H1 (cell line): Measurements from ENCODE around the gene OR12D1. TPM values are rescaled to one million over a fixed set of nuclear protein-coding genes. Genes with fewer than 3 reads are reported as not detected.

Source experiments
- CTCF ChIA-PET: fragments of 300-600 bp; sonication (Branson Sonifier 250); formaldehyde crosslinking; loops from one replicate; lab custom pipeline; 2021; ENCODE audit not compliant: partially characterized antibody; lab: Charles Lee
- POLR2A ChIA-PET: fragments of 300-600 bp; sonication (Branson Sonifier 250); formaldehyde crosslinking; loops from one replicate; lab custom pipeline; 2021; ENCODE audit warnings: inconsistent platforms; ENCODE audit not compliant: partially characterized antibody; lab: Charles Lee
- DNase-seq, 2 experiments: peaks; one replicate each; pipeline versions ENCODE4 v3.0.0 to v3.0.0-alpha.2; 2010 to 2022; ENCODE audit warnings: low spot score in 2 of 2, low read depth in 1 of 2, mixed read lengths in 1 of 2
- FAIRE-seq: peaks from 2 replicates; lab custom pipeline; 2011; peaks lifted over from hg19 to GRCh38; lab: Jason Lieb, UNC
- H2AFZ ChIP-seq: 2 replicates; pipeline ENCODE4 v1.8.1; 2012; ENCODE audit warnings: low read length, inconsistent platforms
- H2AK5ac ChIP-seq: 2 replicates; pipeline ENCODE4 v1.6.1; 2013; ENCODE audit warnings: low read depth, low read length
- H2BK120ac ChIP-seq: replicated peaks from 2 replicates; pipeline ENCODE3; 2013; ENCODE audit warnings: low read depth, low read length, inconsistent platforms
- H2BK12ac ChIP-seq: 2 replicates; pipeline ENCODE4 v1.6.1; 2013; ENCODE audit warnings: low read depth, low read length
- H2BK15ac ChIP-seq: 2 replicates; pipeline ENCODE4 v1.6.1; 2013; ENCODE audit warnings: low read length
- H2BK20ac ChIP-seq: 2 replicates; pipeline ENCODE4 v1.6.1; 2013; ENCODE audit warnings: low read length
- H2BK5ac ChIP-seq: 2 replicates; pipeline ENCODE4 v1.6.1; 2013; ENCODE audit warnings: low read depth, low read length
- H3K14ac ChIP-seq: 2 replicates; pipeline ENCODE4 v1.6.1; 2013; ENCODE audit warnings: inconsistent platforms; ENCODE audit not compliant: insufficient read length
- H3K18ac ChIP-seq: 2 replicates; pipeline ENCODE4 v1.6.1; 2013; ENCODE audit warnings: low read length; ENCODE audit errors: extremely low read depth
- H3K23ac ChIP-seq: 2 replicates; pipeline ENCODE4 v1.6.1; 2013; ENCODE audit warnings: inconsistent platforms; ENCODE audit not compliant: insufficient read length
- H3K23me2 ChIP-seq: 2 replicates; pipeline ENCODE4 v1.6.1; 2013; ENCODE audit warnings: low read depth, low read length
- H3K27ac ChIP-seq: 2 replicates; pipeline ENCODE4 v1.6.1; 2011; ENCODE audit warnings: low read depth, low read length, inconsistent platforms
- H3K27me3 ChIP-seq, 4 experiments: replicated peaks in 1 of 4; 1 replicate in 1 of 4; 2 replicates in 3 of 4; pipeline versions ENCODE4 v1.6.1 to v1.8.1; 2011 to 2013; ENCODE audit warnings: low read length in 3 of 4, mild to moderate bottlenecking in 3 of 4, inconsistent platforms in 2 of 4, mixed read lengths in 2 of 4, moderate library complexity in 1 of 4; ENCODE audit not compliant: control insufficient read depth in 3 of 4, insufficient read depth in 3 of 4; ENCODE audit errors: extremely low read depth in 1 of 4
- H3K36me3 ChIP-seq, 4 experiments: 2 replicates each; pipeline versions ENCODE4 v1.6.1 to v1.8.1; 2011 to 2013; ENCODE audit warnings: mild to moderate bottlenecking in 4 of 4, low read length in 3 of 4, moderate library complexity in 2 of 4, control low read depth in 1 of 4, inconsistent platforms in 1 of 4; ENCODE audit not compliant: insufficient read depth in 4 of 4, control insufficient read depth in 2 of 4
- H3K4ac ChIP-seq: replicated peaks from 2 replicates; pipeline ENCODE3; 2013; ENCODE audit warnings: low read length, low read depth, mixed read lengths, inconsistent platforms; ENCODE audit not compliant: insufficient read length
- H3K4me1 ChIP-seq, 4 experiments: replicated peaks in 1 of 4; 1 replicate in 1 of 4; 2 replicates in 3 of 4; pipeline versions ENCODE4 v1.6.1 to v1.8.1; 2011 to 2013; ENCODE audit warnings: low read length in 3 of 4, inconsistent platforms in 2 of 4, mixed read lengths in 1 of 4; ENCODE audit not compliant: insufficient read depth in 4 of 4, control insufficient read depth in 3 of 4
- H3K4me2 ChIP-seq, 2 experiments: 2 replicates each; pipeline versions ENCODE4 v1.6.1 to v1.8.1; 2011 to 2013; ENCODE audit warnings: low read depth in 2 of 2, low read length in 2 of 2, control low read depth in 1 of 2, inconsistent platforms in 1 of 2, mild to moderate bottlenecking in 1 of 2; ENCODE audit not compliant: insufficient read depth in 1 of 2
- H3K4me3 ChIP-seq, 4 experiments: fragments of 200-600, 300-600 bp in 1 of 4; sonication (generic), shearing (Covaris generic), sonication (Bioruptor Twin) in 1 of 4; 2 replicates each; pipeline versions ENCODE4 v1.5.1 to v1.8.1; 2011 to 2016; ENCODE audit warnings: low read length in 4 of 4, low read depth in 3 of 4, control low read depth in 2 of 4, inconsistent platforms in 2 of 4, mild to moderate bottlenecking in 2 of 4, mixed read lengths in 1 of 4, moderate library complexity in 1 of 4; ENCODE audit not compliant: insufficient read depth in 2 of 4; ENCODE audit errors: extremely low read depth in 1 of 4
- H3K56ac ChIP-seq: replicated peaks from 2 replicates; pipeline ENCODE3; 2013; ENCODE audit warnings: low read depth, mild to moderate bottlenecking, mixed read lengths, low read length, inconsistent platforms; ENCODE audit not compliant: insufficient read length
- H3K79me1 ChIP-seq: 2 replicates; pipeline ENCODE4 v1.6.1; 2013; ENCODE audit warnings: low read depth, low read length, control low read depth
- H3K79me2 ChIP-seq, 2 experiments: 2 replicates each; pipeline versions ENCODE4 v1.6.1 to v1.8.1; 2012 to 2013; ENCODE audit warnings: low read length in 2 of 2, mild to moderate bottlenecking in 2 of 2, inconsistent platforms in 1 of 2; ENCODE audit not compliant: insufficient read depth in 2 of 2, control insufficient read depth in 1 of 2
- H3K9ac ChIP-seq, 4 experiments: replicated peaks in 1 of 4; 1 replicate in 1 of 4; 2 replicates in 3 of 4; pipeline versions ENCODE4 v1.6.1 to v1.8.1; 2011 to 2013; ENCODE audit warnings: low read depth in 3 of 4, low read length in 3 of 4, control low read depth in 2 of 4, mild to moderate bottlenecking in 2 of 4, moderate library complexity in 2 of 4, inconsistent platforms in 1 of 4; ENCODE audit errors: extremely low read depth in 1 of 4
- H3K9me3 ChIP-seq, 2 experiments: 2 replicates each; pipeline versions ENCODE4 v1.6.1 to v1.8.1; 2012 to 2013; ENCODE audit warnings: mild to moderate bottlenecking in 2 of 2, moderate library complexity in 2 of 2, control low read depth in 1 of 2, inconsistent platforms in 1 of 2, low read depth in 1 of 2, low read length in 1 of 2, mixed read lengths in 1 of 2; ENCODE audit not compliant: insufficient read depth in 2 of 2
- H4K20me1 ChIP-seq, 2 experiments: replicated peaks in 1 of 2; 2 replicates each; pipeline versions ENCODE3 to v1.8.1; 2011 to 2013; ENCODE audit warnings: inconsistent platforms in 2 of 2, low read length in 2 of 2, mild to moderate bottlenecking in 1 of 2; ENCODE audit not compliant: insufficient read depth in 2 of 2, control insufficient read depth in 1 of 2
- H4K5ac ChIP-seq: 2 replicates; pipeline ENCODE4 v1.6.1; 2013; ENCODE audit warnings: low read length, low read depth, mixed read lengths, inconsistent platforms; ENCODE audit not compliant: insufficient read length
- H4K8ac ChIP-seq: 2 replicates; pipeline ENCODE4 v1.8.0; 2013; ENCODE audit warnings: mild to moderate bottlenecking, moderate library complexity, low read length, inconsistent platforms; ENCODE audit not compliant: insufficient read depth; ENCODE audit errors: extremely low read depth
- H4K91ac ChIP-seq: replicated peaks from 2 replicates; pipeline ENCODE3; 2013; ENCODE audit warnings: low read length, mixed read lengths, inconsistent platforms; ENCODE audit not compliant: insufficient read length
- CREB1 ChIP-seq: IDR thresholded peaks from 2 replicates; pipeline ENCODE4 v1.6.1; 2012; ENCODE audit warnings: inconsistent platforms
- HDAC2 ChIP-seq, 2 experiments: fragments of 300-600 bp in 1 of 2; sonication (generic) in 1 of 2; IDR thresholded peaks; 2 replicates each; pipeline ENCODE4 v1.6.1; 2011 to 2012; ENCODE audit warnings: low read depth in 2 of 2, low read length in 2 of 2, mild to moderate bottlenecking in 2 of 2, moderate library complexity in 2 of 2, borderline replicate concordance in 1 of 2, inconsistent platforms in 1 of 2
- KDM1A ChIP-seq: fragments of 200-600, 300-600 bp; sonication (generic); IDR thresholded peaks from 2 replicates; pipeline ENCODE4 v1.7.1; 2016; ENCODE audit warnings: mild to moderate bottlenecking, low read length, borderline replicate concordance
- POLR2AphosphoS5 ChIP-seq: IDR thresholded peaks from 2 replicates; pipeline ENCODE4 v1.6.1; 2011; ENCODE audit warnings: low read depth, low read length
- SP4 ChIP-seq: IDR thresholded peaks from 2 replicates; pipeline ENCODE4 v1.6.1; 2012; ENCODE audit warnings: low read length, inconsistent platforms
- WGBS, 2 experiments: shearing (Covaris generic) in 1 of 2; methylation state at CpG; one replicate each; pipeline versions ENCODE4 v1.1.6 to v1.1.7; 2013 to 2015; ENCODE audit warnings: low lambda C conversion rate in 2 of 2, mixed read lengths in 2 of 2, inconsistent platforms in 1 of 2, low coverage in 1 of 2, missing lambda C conversion rate in 1 of 2; ENCODE audit not compliant: insufficient replicate concordance in 2 of 2, insufficient coverage in 1 of 2, insufficient read length in 1 of 2; ENCODE audit errors: extremely low coverage in 1 of 2, missing lambda C conversion rate in 1 of 2; 5-methylcytosine and 5-hydroxymethylcytosine counted together
- polyA plus RNA-seq, 7 experiments: library from polyadenylated mRNA; depleted of rRNA in 3 of 7; stranded (reverse) in 5 of 7; unstranded in 2 of 7; fragments of >200 nt in 5 of 7; fragments of 200-250 nt in 2 of 7; gene quantifications; 1 replicate in 5 of 7; 2 replicates in 1 of 7; 4 replicates in 1 of 7; pipeline versions ENCODE4 v1.2.1 to v1.2.3, GENCODE V29; 2011 to 2013; ENCODE audit warnings: missing spikeins in 2 of 7, mixed read lengths in 2 of 7
- total RNA-seq: library from RNA; stranded (reverse); fragmentation: NEBNext Ultra II Directional; extraction: Animal tissue kit (Norgen Biotek cat#: 25700); gene quantifications from 2 replicates; pipeline ENCODE4 v1.2.1, GENCODE V29; 2021

Gene OR12D1
- total and polyA plus RNA-seq, 2 of the 8 experiments (the other 6 are each of a cell fraction or from before 2014, with no cell fraction given), result not detected

GRCh38 chr6:29451471-29452193 lies 36.9 kb downstream of the OR12D1 start:
- WGBS, 2 experiments, result 90% methylated on average over 3 of the region's 3 CpGs; no CpG with 5 or more reads in 1 of the 2 experiments

More at GRCh38 chr6:29451471-29452193, 36.9 kb downstream of the OR12D1 start:
- no peak overlapping the region for H4K91ac ChIP-seq
- H3K4ac ChIP-seq, result no peak overlapping the region
- TF ChIP-seq HDAC2 (IDR thresholded peaks at IDR 0.05; ENCODE audit: borderline replicate concordance in 1 of 2, low read depth in 2 of 2, low read length in 2 of 2) (peak in 1 of 2 experiments; percentile 46; a peak in 1 of 4 replicates), SP4 (no peak), KDM1A (peak; percentile 80), POLR2AphosphoS5 (no peak), CREB1 (no peak)
- TF ChIP-seq, all 59 proteins: peak for 2
- Histone ChIP-seq H3K27ac (no peak overlapping the region), H2BK20ac (no peak overlapping the region), H3K9ac (no peak overlapping the region), H2BK12ac (no peak overlapping the region), H3K4me2 (no peak overlapping the region), H4K20me1 (no peaks in the 10 kb centered on the region), H2BK15ac (no peak overlapping the region), H3K4me3 (no peak overlapping the region), H3K79me2 (no peaks in the 10 kb centered on the region), H3K79me1 (no peaks in the 10 kb centered on the region), H2AFZ (no peak overlapping the region), H3K36me3 (no peaks in the 10 kb centered on the region), H3K18ac (no peak overlapping the region), H2BK120ac (no peak overlapping the region), H2BK5ac (no peak overlapping the region), H3K56ac (no peak overlapping the region), H4K5ac (no peak overlapping the region), H3K14ac (no peak overlapping the region), H2AK5ac (no peak overlapping the region), H3K23me2 (no peaks in the 10 kb centered on the region), H3K27me3 (no peaks in the 10 kb centered on the region), H4K8ac (no peak overlapping the region), H3K4me1 (peaks cover 0 to 3% (median 2%) of the 10 kb centered on the region in 4 experiments; a peak in 3 of 7 replicates), H3K9me3 (peaks cover 0 to 4% of the 10 kb centered on the region in 2 experiments; a peak in 1 of 4 replicates), H3K23ac (no peak overlapping the region)
- FAIRE-seq (no peak), DNase-seq (no peak)
- POLR2A ChIA-PET, result no interaction called here
- CTCF ChIA-PET, result interaction anchor here (0.6 to 1.4 kb wide), 2 partner anchors 15 to 86 kb away, joined by 3 to 5 read pairs; no protein-coding TSS in a partner anchor
